DMS 273 (cell line): ENCODE data around the gene MAP4K3.
"Not testable (repeated sequence)": the region's sequence is repeated elsewhere in the genome, so short reads cannot be mapped to it uniquely, and the experiment has no call there.

Experiments
- DNase-seq: peaks from one replicate; lab custom pipeline; 2025; ENCODE audit not compliant: unreplicated experiment; lab: John Stamatoyannopoulos, UW

MAP4K3 gene

GRCh38 chr2:39246382-39246980, 190.6 kb downstream of the MAP4K3 start:
- no peak for DNase-seq

GRCh38 chr2:39244963-39245625, 192.0 kb downstream of the MAP4K3 start:
- not testable (repeated sequence) for DNase-seq

DNA sequence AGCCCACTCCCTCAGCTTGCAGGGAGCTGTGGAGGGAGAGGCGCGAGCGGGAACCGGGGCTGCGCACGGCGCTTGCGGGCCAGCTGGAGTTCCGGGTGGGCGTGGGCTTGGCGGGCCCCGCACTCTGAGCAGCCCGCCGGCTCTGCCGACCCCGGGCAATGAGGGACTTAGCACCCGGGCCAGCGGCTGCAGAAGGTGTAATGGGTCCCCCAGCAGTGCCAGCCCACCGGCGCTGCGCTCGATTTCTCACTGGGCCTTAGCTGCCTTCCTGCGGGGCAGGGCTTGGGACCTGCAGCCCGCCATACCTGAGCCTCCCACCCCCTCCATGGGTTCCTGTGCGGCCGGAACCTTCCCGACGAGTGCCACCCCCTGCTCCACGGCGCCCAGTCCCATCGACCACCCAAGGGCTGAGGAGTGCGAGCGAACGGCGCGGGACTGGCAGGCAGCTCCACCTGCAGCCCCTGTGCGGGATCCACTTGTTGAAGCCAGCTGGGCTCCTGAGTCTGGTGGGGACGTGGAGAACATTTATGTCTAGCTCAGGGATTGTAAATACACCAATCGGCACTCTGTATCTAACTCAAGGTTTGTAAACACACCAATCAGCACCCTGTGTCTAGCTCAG, 192.7 kb downstream of the MAP4K3 start:
- not testable (repeated sequence) for DNase-seq

DNA sequence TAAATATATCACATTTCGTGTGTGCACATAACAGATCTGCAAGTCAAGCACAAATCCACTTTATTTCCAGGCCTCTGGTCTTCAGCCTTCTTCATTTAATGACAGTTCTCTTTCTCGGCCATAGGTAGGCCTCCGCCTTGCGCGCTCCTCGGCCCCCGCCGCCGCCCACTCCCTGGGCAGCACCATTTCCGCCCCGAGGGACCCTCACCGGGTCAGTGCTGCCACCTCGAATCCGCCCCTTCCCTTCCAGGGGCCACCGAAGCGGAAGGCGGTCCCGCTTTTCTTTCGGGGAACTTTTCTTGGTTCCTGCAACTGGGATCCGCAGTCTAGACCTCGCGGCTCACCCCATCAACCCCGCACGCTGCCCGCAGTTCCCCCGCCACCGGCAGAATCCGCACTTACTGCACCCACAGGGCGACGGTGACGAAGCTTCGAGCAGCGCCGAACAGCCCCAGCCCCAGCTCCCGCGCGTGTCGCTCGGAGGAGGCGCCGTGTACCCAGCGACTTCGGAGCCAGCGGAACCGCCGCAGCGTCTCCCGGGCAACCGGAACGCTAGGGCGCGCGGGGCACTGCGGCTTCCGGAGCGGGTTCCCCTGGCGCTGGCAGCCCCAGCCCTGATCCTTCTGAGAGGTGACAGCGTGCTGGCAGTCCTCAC, 193.5 kb downstream of the MAP4K3 start, which contains the start of gene CDKL4:
Gene CDKL4 (minus strand): TSS at position 502 of the 655 bp plus-strand sequence.
- peak; percentile 74 for DNase-seq

DNA sequence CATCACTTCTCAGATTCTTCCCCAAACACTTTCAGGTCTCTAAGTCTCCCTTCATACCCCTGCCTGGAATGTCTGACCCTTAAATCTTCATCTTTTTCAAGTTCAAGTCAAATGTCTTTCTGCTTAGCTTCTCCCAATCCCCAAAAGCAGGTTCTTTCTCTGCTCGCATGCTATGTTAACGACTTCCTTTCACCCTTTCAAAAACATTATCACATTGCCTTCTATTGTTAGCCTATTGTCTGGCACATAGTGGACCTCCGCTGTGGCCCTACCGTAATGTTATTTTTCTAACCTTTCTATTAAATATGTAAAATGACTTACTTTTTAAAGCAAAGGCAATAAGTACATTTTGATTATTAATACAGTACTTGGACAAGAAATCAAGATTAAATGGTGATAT, 195.5 kb downstream of the MAP4K3 start:
- no peak for DNase-seq

GRCh38 chr2:39240758-39241157, 196.3 kb downstream of the MAP4K3 start:
- no peak for DNase-seq

DNA sequence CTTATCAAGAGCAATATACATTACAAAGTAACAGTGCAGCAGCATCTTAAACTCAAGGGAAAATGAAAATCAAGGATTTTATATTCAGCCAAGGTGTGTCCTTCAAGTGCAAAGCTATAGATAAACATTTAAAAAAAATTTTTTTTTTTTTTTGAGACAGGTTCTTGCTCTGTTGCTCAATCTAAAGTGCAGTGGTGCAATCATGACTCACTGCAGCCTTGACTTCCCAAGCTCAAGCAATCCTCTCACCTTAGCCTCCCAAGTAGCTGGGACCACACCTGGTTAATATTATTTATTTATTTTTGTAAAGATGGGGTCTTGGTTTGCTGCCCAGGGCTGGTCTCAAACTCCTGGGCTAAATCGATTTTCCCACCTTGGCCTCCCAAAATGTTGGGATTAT, 202.3 kb downstream of the MAP4K3 start:
- DNase-seq: no peak

DNA sequence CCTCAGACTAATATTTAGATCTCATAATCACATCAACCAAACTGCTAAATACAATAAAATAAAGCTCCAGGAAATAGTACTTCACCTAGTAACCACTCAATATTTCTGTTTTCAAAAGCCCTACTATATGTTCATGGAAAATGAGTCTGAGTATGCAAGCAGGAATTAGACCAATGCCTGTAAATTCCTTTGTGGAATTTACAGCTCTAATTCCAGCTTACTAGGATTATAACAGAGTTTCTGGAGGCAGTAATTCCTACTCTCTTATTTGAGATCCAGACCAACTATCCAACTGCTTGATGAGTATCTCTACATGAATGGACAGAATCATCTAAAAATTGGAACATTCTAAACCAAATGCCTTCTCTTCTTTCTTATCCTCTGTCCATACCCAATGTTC, 204.9 kb downstream of the MAP4K3 start:
- no peak for DNase-seq

DNA sequence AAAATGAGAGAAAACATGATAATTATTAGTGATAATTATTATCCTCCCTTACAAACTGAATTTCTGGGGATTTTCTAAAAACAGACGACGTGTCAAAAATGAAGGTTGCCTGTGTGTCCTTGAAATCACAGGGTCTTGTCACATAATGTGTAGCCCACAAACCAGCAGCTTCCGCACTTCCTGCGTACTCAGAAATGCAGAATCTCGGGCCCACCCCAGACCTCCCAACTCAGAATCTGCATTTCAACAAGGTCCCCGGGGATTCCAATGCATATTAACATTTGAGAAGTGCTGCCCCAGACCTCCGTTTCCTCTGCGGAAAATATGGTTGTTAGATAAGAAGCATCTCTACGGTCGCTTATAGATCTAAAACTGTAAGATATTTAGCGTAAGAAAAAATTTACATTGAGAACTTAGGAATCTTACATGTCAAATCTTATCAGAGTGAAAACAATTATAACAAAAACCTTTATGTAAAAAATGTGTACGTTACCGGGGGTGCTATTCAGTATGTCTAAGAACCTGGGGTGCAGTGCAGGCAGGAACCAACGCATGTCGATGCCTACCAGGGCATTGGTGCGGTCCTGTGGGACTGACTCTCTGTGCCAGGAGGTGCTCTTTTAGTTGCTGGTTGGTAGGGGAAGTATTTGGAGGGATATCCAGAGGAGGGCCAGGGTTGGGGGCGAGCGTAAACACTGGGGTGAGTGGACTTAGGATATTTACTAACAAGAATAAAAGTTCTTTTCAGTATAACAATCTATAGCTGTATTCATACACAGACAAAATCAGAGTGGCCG, 208.5 kb downstream of the MAP4K3 start:
- DNase-seq: no peak

DNA sequence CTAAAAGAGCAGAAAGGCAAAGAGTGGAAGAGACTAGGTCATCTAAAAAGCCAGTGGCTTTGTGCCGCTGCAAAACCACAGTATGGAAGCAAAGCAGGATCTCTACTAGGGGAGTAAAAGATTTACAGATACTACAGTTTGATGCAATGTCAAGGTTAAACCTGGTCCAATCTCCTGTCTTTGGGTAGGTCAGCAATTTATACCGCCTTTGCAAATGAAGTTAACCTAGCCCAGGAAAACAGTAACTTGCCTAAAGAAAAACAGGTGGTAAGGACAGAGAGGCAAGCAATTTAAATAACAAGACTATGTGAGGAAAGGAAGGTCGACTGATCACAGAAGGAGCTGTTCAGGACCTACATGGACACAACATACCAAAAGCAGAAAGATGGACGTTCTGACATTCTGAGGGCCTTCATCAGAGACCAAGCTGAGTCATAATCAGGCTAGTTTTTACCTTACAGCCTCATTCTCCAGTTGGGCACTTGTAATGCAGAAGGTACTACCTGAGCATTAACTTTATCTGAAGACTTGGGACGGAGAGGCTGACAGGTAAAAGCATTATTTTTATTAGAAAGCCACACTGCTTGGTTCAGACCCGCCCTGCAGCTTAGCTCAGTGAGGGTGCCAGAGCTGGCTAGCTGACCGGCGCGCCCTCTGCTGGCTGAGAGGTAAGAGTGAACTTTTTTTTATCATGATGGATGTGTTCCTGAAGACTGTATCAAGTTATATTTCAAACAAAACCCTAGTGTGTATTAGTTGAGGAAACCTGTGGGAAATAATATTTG, 209.3 kb downstream of the MAP4K3 start:
- peak; percentile 82 for DNase-seq

GRCh38 chr2:39225567-39225966, 211.5 kb downstream of the MAP4K3 start:
- DNase-seq: no peak

GRCh38 chr2:39223909-39224308, 213.2 kb downstream of the MAP4K3 start:
- DNase-seq: no peak

DNA sequence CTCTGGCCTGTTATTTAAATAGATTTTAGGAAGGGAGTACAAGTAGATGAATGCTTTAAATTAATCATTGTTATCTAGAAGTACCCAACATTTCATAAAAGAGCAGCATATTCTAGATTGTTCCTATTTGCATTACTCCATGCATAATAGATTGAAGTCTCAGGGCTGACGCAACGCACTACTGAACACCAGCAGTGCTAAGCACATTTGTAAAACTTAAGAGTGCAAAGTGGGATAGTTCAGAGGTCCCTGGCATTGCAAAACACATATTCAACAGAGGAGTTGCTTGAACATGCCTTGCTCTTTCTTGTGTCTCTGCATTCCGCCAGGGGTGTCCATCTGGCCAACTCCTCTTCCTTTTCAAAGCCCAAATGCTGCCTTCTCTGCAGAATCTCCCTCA, 215.6 kb downstream of the MAP4K3 start:
- DNase-seq: peak; percentile 37

- DNase-seq: no peak
Measured at GRCh38 chr2:39220136-39220535, 216.9 kb downstream of the MAP4K3 start.

- DNase-seq: no peak
Measured at GRCh38 chr2:39218391-39218790, 218.7 kb downstream of the MAP4K3 start.

- no peak for DNase-seq
Measured at GRCh38 chr2:39217192-39217550, 219.9 kb downstream of the MAP4K3 start.

- no peak for DNase-seq
Measured at GRCh38 chr2:39216346-39217191, 220.5 kb downstream of the MAP4K3 start.

DNA sequence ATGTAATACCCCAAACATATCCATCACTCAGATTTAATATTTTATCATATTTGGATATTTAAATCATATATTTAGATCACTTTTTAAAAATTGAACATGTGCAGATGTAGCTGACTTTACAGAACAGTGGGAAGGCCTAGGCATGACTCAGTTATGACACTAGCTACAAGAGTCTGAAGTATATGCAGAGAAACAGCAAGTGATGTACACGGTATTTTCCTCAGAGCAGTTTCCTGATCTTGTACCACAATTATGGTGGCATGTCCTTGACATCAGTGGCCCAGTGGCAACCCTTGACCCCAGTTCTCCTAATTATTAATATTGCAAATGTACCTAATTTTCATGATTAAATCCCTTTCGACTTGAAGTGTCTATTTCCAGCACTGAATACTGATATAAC, 221.5 kb downstream of the MAP4K3 start:
- no peak for DNase-seq

DNA sequence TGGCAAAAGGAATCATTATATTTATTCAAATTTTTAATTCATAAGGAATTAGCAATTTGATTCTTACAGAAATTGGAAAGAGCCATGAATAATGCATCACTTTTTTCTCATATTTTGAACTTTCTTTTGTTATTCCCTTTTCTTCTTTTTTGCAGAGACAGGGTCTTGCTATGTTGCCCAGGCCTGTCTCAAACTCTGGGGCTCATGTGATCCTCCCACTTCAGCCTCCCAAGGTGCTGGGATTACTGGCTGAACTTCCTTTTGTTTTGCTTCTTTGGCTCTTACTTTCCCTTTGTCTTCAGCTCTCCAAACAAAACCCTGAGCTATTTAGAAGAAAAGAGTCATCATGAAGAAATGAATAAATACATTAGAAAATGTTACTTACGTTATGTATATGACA, 224.1 kb downstream of the MAP4K3 start:
- DNase-seq: no peak

DNA sequence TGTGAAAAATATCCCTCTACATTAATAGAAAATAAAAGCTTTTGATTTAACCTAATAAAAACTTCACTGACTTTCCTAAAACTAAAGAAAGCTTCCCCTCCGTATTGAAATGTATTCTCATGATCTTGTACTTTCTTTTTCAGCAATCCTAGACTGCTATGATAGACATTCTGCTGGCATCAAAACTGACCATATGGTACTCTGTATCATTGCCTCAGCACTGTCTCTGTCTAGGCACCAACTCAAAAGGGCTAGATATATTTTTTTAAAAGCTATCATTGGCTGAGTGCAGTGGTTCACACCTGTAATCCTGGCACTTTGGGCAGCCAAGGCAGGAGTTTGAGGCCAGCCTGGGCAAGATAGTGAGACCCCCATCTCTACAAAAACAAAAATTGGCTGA, 226.2 kb downstream of the MAP4K3 start:
- peak; percentile 51 for DNase-seq
